NCI-H748 (cell line): ENCODE measurements around the gene ALPI.
"Not testable (repeated sequence)": the region's sequence is repeated elsewhere in the genome, so short reads cannot be mapped to it uniquely, and the experiment has no call there.

ENCODE experiments used
- DNase-seq: peaks from one replicate; lab custom pipeline; 2025; ENCODE audit not compliant: unreplicated experiment; lab: John Stamatoyannopoulos, UW

ALPI gene

DNA sequence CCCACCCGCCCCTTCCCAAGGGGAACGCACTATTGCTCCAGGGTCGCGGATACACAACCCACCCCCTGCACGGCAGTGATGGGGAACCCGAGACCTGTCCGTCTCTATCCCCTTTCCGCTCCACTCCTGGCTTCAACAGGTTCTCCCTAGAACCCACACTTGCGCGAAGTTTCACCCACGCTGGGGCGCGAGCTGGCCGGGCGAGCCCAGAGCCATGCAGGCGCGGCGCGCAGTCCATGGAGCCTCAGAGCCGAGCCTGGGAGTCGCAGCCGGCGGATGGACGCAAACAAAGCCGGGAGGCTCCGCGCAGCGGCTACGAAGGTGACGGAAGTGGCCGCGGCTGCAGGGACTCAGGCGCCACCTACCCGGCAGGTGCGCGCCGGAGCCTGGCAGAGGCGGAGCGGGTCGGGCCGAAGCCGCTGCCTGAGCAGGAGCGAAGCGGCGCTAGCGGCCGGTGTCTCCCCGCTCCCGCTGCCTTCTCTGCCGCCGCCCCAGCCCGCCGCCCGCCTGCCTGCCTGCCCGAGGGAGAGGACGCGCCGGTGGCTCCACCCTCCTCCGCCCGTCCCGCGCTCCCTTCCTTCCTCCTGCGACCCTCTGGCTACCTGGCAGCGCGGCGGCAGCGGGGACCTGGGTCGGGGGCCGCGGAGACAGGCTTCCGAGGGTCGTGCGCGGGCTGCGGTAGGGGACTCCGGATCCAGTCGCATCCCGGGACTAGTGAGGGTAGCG, 35.3 kb upstream of the ALPI start:
- peak; percentile 89 for DNase-seq

DNA sequence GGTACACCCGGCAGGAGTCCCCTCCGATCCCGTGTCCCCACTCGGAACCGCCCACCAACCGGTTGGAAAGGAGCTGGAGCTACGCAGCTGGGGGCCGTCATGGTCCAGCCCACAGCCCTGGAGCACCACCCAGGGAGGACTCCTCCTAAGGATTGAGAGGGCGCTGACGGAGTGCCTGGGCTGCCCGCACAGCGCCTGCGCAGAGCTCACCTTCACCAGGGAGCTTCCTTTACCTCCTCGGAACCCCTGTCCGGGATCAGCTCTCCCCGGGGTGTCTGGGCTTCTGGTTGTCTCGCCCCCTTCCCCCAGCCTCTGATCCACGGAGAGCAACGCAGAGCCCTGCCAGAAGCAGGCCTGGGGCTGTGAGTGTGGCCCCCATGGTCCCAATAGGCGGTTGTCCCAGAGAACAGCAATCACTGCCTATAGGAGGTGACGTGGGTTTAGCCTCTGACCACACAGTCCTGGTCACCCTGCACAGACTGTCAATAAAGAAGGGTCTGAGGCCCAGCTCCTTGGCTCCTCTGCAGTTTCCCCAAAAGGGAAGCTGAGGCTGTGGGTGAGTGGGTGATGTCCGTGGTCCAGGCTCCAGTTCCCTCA, 34.7 kb upstream of the ALPI start:
- no peak for DNase-seq

- DNase-seq, result no peak
Observed at GRCh38 chr2:232422051-232422450, 33.9 kb upstream of the ALPI start.

- DNase-seq, result not testable (repeated sequence)
Observed at GRCh38 chr2:232422996-232423395, 33.0 kb upstream of the ALPI start.

DNA sequence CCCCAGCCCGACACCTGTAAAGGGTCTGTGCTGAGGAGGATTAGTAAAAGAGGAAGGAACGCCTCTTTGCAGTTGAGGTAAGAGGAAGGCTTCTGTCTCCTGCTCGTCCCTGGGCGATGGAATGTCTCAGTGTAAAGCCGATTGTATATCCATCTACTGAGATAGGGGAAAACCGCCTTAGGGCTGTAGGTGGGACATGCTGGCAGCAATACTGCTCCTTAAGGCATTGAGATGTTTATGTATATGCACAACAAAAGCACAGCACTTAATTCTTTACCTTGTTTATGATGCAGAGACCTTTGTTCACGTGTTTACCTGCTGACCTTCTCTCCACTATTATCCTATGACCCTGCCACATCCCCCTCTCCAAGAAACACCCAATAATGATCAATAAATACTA, 32.5 kb upstream of the ALPI start:
- not testable (repeated sequence) for DNase-seq

- no peak for DNase-seq
Observed at GRCh38 chr2:232431705-232432590, 24.0 kb upstream of the ALPI start.

- no peak for DNase-seq
Observed at GRCh38 chr2:232432598-232433184, 23.3 kb upstream of the ALPI start.

- DNase-seq, result not testable (repeated sequence)
Observed at GRCh38 chr2:232433622-232434021, 22.3 kb upstream of the ALPI start.

DNA sequence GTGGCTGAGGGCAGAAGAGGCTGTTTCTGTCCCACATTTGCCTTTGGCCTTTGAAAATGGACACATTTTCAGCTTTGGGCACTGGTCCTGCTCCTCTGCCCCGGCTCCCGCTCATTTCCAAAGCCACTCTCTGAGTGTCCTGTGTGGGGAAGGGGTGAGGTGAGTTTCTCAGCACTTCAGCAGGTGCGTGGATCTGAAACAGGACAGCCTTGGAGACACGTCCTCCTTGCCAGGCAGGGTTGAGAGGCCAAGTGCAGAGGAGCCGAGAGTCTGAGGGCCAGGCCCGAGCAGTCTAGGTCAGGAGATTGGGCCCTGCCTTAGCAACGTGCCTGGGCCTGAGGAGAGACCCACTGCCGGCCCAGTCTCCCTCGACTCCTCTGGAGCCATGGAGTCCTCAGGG, 21.9 kb upstream of the ALPI start:
- no peak for DNase-seq

DNA sequence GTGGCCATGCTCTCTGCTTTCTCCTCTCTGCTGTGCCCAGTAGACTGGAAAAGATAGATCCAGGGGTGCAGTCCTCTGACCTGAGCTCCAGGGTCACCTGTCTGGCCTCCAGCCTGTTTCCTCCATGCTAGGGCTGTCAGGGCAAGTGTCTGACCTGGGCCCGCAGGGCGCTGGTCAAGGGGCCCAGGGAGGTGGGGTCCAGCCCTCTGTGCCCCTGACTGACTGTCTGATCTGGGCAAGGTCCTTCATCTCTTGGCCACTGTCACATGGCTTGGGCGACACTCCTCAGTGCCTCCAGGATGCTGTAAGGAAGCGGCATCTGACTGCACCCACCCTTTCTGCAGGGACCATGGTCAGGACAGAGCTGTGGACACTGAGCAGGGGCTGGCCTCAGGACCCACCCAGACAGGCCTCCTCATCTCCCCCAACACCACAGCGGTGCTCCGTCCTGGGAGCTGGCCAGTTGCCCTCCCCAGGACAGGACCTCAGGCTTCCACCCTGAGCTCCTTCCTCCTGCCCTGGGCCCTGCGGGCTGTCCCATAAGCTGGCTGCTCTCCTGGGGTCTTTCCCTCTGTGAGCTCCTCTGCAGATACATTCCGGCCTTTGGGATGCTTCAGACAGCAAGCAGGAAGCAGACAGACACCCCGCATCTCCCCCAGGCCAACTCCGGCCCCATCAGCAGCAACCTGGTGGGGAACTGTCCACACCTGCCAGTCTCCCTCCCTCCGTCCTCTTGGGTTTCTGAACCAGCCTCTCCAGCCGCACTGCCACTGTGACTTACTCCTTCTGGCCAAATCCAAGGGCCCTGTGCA, 21.2 kb upstream of the ALPI start:
- no peak for DNase-seq

DNA sequence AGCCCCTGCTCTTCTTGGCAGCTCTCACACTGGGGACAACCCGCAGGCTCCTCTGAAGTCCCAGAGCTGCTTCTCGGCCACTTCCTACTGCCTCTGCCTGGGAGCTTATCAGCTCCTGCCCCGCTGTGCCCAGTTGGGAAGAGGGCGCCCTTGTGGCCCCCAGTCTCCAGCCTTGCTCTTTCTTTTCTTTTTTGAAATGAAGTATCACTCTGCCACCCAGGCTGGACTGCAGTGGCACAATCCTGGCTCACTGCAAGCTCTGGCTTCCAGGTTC, 20.6 kb upstream of the ALPI start:
- DNase-seq, result no peak

DNA sequence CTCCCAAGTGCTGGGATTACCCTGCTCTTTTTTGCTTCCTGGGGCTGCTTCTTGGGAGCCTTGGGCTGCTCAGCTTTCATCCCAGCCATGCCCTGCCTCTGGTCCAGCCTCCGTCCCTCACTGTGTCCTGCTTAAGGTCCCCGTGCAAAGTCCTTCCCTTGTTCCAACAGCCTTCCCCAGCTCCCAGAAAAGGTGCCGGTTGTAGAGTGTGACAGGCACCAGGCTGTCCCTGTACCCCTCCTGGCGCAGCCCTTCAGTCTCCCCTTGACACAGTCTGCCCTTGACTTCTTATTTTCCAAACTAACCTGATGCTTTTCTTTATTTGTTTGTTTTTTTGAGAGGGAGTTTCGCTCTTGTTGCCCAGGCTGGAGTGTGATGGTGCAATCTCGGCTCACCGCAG, 20.1 kb upstream of the ALPI start:
- DNase-seq, result no peak

GRCh38 chr2:232436381-232437194, 19.4 kb upstream of the ALPI start:
- DNase-seq, result no peak

DNA sequence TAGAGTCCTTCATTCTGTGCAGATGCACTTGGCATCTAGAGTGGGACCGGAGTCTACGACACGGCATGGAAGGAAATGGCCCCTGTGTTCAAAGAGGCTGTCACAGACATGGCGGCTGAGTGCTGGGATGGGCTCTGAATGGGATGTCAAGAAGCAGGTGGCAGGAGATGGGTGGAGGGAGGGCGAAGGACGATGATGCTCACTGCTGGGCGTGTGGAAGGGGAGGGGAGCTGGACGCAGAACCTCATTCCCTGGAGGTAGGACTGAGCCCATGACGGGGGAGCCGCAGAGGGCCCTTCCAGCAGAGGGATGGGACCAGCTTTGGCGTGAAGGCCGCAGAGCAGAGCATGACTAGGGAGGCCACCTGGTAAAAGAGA, 18.8 kb upstream of the ALPI start:
- no peak for DNase-seq

GRCh38 chr2:232438091-232438490, 17.9 kb upstream of the ALPI start:
- no peak for DNase-seq

DNA sequence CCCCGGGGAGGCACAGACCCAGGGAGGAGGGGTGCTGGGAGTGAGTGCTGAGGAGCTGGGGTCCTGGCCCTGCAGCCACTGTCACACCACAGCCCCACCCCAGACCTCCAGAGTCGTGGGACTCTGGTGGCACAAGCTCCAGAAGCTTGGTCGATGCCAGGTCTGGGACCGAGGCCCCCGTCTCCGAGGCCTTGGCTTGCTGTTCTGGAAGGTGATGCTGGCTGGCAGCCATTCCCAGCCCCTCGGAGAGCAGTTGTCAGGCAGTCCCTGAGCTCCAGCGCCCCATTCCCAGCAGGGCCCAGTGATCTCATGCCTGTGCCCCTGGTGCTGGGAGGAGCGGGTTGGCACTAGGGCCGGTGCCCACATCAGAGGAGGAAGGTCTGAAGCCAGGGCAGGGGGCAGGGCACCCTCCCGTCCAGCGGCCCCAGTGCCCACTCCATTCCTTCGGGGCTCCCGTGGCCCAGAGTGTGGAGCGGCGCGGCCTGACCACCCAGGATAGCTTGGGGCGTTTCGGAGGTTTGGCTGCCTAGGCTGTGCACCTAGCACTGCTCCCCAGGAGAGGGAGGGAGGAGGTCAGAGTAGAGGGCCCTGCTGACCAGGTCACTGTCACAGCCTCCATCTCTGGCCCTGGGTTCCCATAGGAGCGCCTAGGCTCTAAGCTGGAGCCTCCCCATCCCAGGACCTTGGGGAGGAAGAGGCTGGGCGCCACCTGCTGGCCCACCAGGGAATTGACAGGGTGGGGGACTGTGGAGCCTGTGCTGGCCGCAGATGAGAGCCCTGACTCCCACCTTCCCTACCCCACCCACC, 16.8 kb upstream of the ALPI start:
- DNase-seq, result peak; percentile 30

DNA sequence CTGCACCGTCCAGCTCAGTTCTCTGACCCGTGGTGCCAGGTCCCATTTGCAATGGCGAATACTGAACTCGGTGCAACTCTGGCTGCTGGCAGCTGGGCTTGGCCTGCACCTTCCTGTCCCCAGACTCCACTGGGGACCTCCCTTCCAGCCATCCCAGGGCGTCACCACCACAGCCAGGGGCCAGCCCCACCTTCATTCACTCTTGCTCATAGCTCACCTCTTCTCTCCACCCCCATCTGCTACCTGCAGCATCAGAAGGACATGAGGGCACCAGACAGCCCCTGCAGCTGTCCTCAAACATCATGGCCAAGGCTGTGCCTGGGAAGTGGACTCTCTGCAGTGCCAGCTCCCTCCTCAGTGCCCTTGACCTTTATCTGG, 16.2 kb upstream of the ALPI start:
- no peak for DNase-seq

GRCh38 chr2:232440220-232441018, 15.5 kb upstream of the ALPI start:
- DNase-seq, result peak; percentile 70
